Neural cell (in vitro differentiated cells): ENCODE data around the gene INSIG1. TPM values are rescaled to one million over a fixed set of nuclear protein-coding genes. Genes with fewer than 3 reads are reported as not detected.

Experiments
- H2AFZ ChIP-seq: fragments of 200-600, 300-800 bp; sonication (generic), shearing (Covaris generic); 2 replicates; pipeline ENCODE4 v1.6.0; 2014; ENCODE audit warnings: low read depth, mild to moderate bottlenecking, antibody characterized with exemption, low read length, moderate library complexity
- H3F3A ChIP-seq: fragments of 200-600 bp; shearing (Covaris generic); 2 replicates; pipeline ENCODE4 v1.6.1; 2016; ENCODE audit warnings: mild to moderate bottlenecking, moderate library complexity, mixed read lengths, antibody characterized with exemption, low read length; ENCODE audit not compliant: insufficient read depth, poor library complexity, severe bottlenecking
- H3K27ac ChIP-seq: fragments of 200-600, 300-800 bp; sonication (generic), shearing (Covaris generic); 2 replicates; pipeline ENCODE4 v1.5.1; 2014; ENCODE audit warnings: mild to moderate bottlenecking, low read length, moderate library complexity
- H3K27me3 ChIP-seq: fragments of 300-800, 200-600 bp; sonication (generic), shearing (Covaris generic); 2 replicates; pipeline ENCODE4 v1.6.0; 2014; ENCODE audit warnings: mild to moderate bottlenecking, low read depth, low read length, moderate library complexity; ENCODE audit not compliant: insufficient read depth
- H3K36me3 ChIP-seq: fragments of 300-800, 200-600 bp; sonication (generic), shearing (Covaris generic); 2 replicates; pipeline ENCODE4 v1.5.1; 2014; ENCODE audit warnings: mild to moderate bottlenecking, antibody characterized with exemption, low read length, moderate library complexity; ENCODE audit not compliant: insufficient read depth
- H3K4me2 ChIP-seq: fragments of 300-800, 200-600 bp; sonication (generic), shearing (Covaris generic); 2 replicates; pipeline ENCODE4 v1.6.0; 2014; ENCODE audit warnings: mild to moderate bottlenecking, low read length
- H3K4me3 ChIP-seq: fragments of 300-800, 200-600 bp; sonication (generic), shearing (Covaris generic); 2 replicates; pipeline ENCODE4 v1.5.1; 2014; ENCODE audit warnings: mild to moderate bottlenecking, low read length, moderate library complexity
- H3K79me2 ChIP-seq: fragments of 200-600 bp; shearing (Covaris generic); replicated peaks from 2 replicates; pipeline ENCODE4 v1.6.0; 2014; ENCODE audit warnings: mild to moderate bottlenecking, low read length, moderate library complexity; ENCODE audit not compliant: insufficient read depth
- H3K9ac ChIP-seq: fragments of 300-800, 200-600 bp; sonication (generic), shearing (Covaris generic); 2 replicates; pipeline ENCODE4 v1.6.1; 2016; ENCODE audit warnings: mild to moderate bottlenecking, low read length, mixed read lengths
- H3K9me2 ChIP-seq: fragments of 200-600 bp; shearing (Covaris generic); 2 replicates; pipeline ENCODE4 v1.6.1; 2016; ENCODE audit warnings: mild to moderate bottlenecking, low read length, mixed read lengths; ENCODE audit not compliant: insufficient read depth
- H3K9me3 ChIP-seq: fragments of 200-600, 300-800 bp; sonication (generic), shearing (Covaris generic); 2 replicates; pipeline ENCODE4 v1.6.1; 2016; ENCODE audit warnings: mild to moderate bottlenecking, mixed run types, low read length, moderate library complexity, mixed read lengths
- H4K20me1 ChIP-seq: fragments of 200-600 bp; shearing (Covaris generic); 2 replicates; pipeline ENCODE4 v1.6.1; 2016; ENCODE audit warnings: mild to moderate bottlenecking, mixed run types; ENCODE audit not compliant: insufficient read depth
- CTCF ChIP-seq: fragments of 450-650 bp; IDR thresholded peaks from 2 replicates; pipeline ENCODE4 v1.5.1; 2014; ENCODE audit warnings: antibody characterized with exemption, mild to moderate bottlenecking, moderate library complexity; ENCODE audit not compliant: poor library complexity, severe bottlenecking
- EP300 ChIP-seq: fragments of 450-650 bp; conservative IDR thresholded peaks from 2 replicates; pipeline ENCODE4 v1.6.1; 2014; ENCODE audit warnings: antibody characterized with exemption, mild to moderate bottlenecking, moderate library complexity; ENCODE audit not compliant: poor library complexity, severe bottlenecking
- EZH2 ChIP-seq: fragments of 200-600, 300-800 bp; shearing (Covaris generic), sonication (generic); IDR thresholded peaks from 2 replicates; pipeline ENCODE4 v1.6.1; 2014; ENCODE audit warnings: antibody characterized with exemption, low read length, borderline replicate concordance, mild to moderate bottlenecking; ENCODE audit not compliant: insufficient read depth, poor library complexity, severe bottlenecking
- MXI1 ChIP-seq: fragments of 450-650 bp; conservative IDR thresholded peaks from 2 replicates; pipeline ENCODE4 v1.6.1; 2014; ENCODE audit warnings: antibody characterized with exemption, mild to moderate bottlenecking; ENCODE audit not compliant: poor library complexity, severe bottlenecking
- POLR2AphosphoS5 ChIP-seq: IDR thresholded peaks from 2 replicates; pipeline ENCODE4 v1.6.1; 2012
- RAD21 ChIP-seq: fragments of 450-650 bp; conservative IDR thresholded peaks from 2 replicates; pipeline ENCODE4 v1.6.1; 2014; ENCODE audit warnings: antibody characterized with exemption, mild to moderate bottlenecking, moderate library complexity
- REST ChIP-seq: IDR thresholded peaks from 2 replicates; pipeline ENCODE4 v1.6.1; 2012; ENCODE audit warnings: borderline replicate concordance
- SMC3 ChIP-seq: fragments of 450-650 bp; conservative IDR thresholded peaks from 2 replicates; pipeline ENCODE4 v1.6.1; 2014; ENCODE audit warnings: antibody characterized with exemption, mild to moderate bottlenecking, moderate library complexity; ENCODE audit not compliant: poor library complexity
- TAF1 ChIP-seq: IDR thresholded peaks from 2 replicates; pipeline ENCODE4 v1.6.1; 2012; ENCODE audit warnings: low read depth
- polyA plus RNA-seq: library from polyadenylated mRNA; depleted of rRNA; stranded (reverse); fragments of >200 nt; gene quantifications from 2 replicates; pipeline ENCODE4 v1.2.3, GENCODE V29; 2014

The INSIG1 gene
- polyA plus RNA-seq, 1 donor from 2014 or later = 71.0 TPM

- TF ChIP-seq REST (no peak), CTCF (no peak), RAD21 (no peak), EZH2 (no peak), EP300 (no peak), POLR2AphosphoS5 (no peak), SMC3 (no peak), MXI1 (no peak), TAF1 (no peak)
- peaks cover 54% of the 10 kb centered on the region for H3K79me2 ChIP-seq
- H3K36me3 ChIP-seq = peaks cover 4% of the 10 kb centered on the region
- H3K27me3 ChIP-seq = no peaks in the 10 kb centered on the region
- H3K9me2 ChIP-seq = no peaks in the 10 kb centered on the region
- H3K9me3 ChIP-seq = no peaks in the 10 kb centered on the region
- H3K27ac ChIP-seq = no peak overlapping the region
- no peak overlapping the region for H2AFZ ChIP-seq
- H3K9ac ChIP-seq = no peak overlapping the region
- H3F3A ChIP-seq = no peaks in the 10 kb centered on the region
- H3K4me2 ChIP-seq = no peak overlapping the region
- no peaks in the 10 kb centered on the region for H4K20me1 ChIP-seq
- H3K4me3 ChIP-seq = no peak overlapping the region
These were observed 6.2 kb downstream of the INSIG1 start for GRCh38 chr7:155303897-155304296.

GRCh38 chr7:155305231-155305904, 7.7 kb downstream of the INSIG1 start:
- no peaks in the 10 kb centered on the region for H3K27me3 ChIP-seq
- no peaks in the 10 kb centered on the region for H4K20me1 ChIP-seq
- H2AFZ ChIP-seq = no peak overlapping the region
- H3K4me2 ChIP-seq = no peak overlapping the region
- H3K9me2 ChIP-seq = no peaks in the 10 kb centered on the region
- no peak overlapping the region for H3K9ac ChIP-seq
- TF ChIP-seq REST (no peak), EZH2 (no peak), CTCF (no peak), TAF1 (no peak), EP300 (no peak), RAD21 (no peak), MXI1 (no peak), SMC3 (no peak), POLR2AphosphoS5 (no peak)
- peaks cover 5% of the 10 kb centered on the region for H3K36me3 ChIP-seq
- no peak overlapping the region for H3K27ac ChIP-seq
- H3K4me3 ChIP-seq = no peak overlapping the region
- no peaks in the 10 kb centered on the region for H3K9me3 ChIP-seq
- no peaks in the 10 kb centered on the region for H3F3A ChIP-seq
- peaks cover 41% of the 10 kb centered on the region for H3K79me2 ChIP-seq
